ENCODE data around the gene TP53BP2. TPM values are rescaled to one million over a fixed set of nuclear protein-coding genes. Genes with fewer than 3 reads are reported as not detected.

Gene TP53BP2
- total RNA-seq, 1 donor from 2014 or later: 44.1 TPM

GRCh38 chr1:223776075-223776814, 69.5 kb downstream of the TP53BP2 start:
- intact Hi-C loops (cut with DNase I): no loop called here
- no peak for DNase-seq (ENCODE audit: low spot score)
- ATAC-seq: no peak

GRCh38 chr1:223775711-223776074, 70.1 kb downstream of the TP53BP2 start:
- intact Hi-C loops (cut with DNase I): no loop called here
- DNase-seq (ENCODE audit: low spot score) (no peak), ATAC-seq (no peak)

GRCh38 chr1:223775054-223775453, 70.7 kb downstream of the TP53BP2 start:
- intact Hi-C loops (cut with DNase I): no loop called here
- ATAC-seq: peak; percentile 28
- DNase-seq (ENCODE audit: low spot score): no peak

- DNase-seq (ENCODE audit: low spot score) (no peak), ATAC-seq (no peak)
These were observed 71.5 kb downstream of the TP53BP2 start for GRCh38 chr1:223774134-223774814.

GRCh38 chr1:223772771-223773160, 73.0 kb downstream of the TP53BP2 start:
- intact Hi-C loops (cut with DNase I): no loop called here
- no peak for DNase-seq (ENCODE audit: low spot score)

More at GRCh38 chr1:223774134-223774814, 71.5 kb downstream of the TP53BP2 start:
- intact Hi-C loops (cut with DNase I): no loop called here

GRCh38 chr1:223771814-223772770, 73.7 kb downstream of the TP53BP2 start:
- ATAC-seq (peak; percentile 88), DNase-seq (ENCODE audit: low spot score) (no peak)

More at GRCh38 chr1:223772771-223773160, 73.0 kb downstream of the TP53BP2 start:
- ATAC-seq: no peak

GRCh38 chr1:223771469-223771813, 74.3 kb downstream of the TP53BP2 start:
- peak; percentile 38 for ATAC-seq
- intact Hi-C loops (cut with DNase I): no loop called here
- DNase-seq (ENCODE audit: low spot score): no peak

More at GRCh38 chr1:223771814-223772770, 73.7 kb downstream of the TP53BP2 start:
- intact Hi-C loops (cut with DNase I): no loop called here

- DNase-seq (ENCODE audit: low spot score) (no peak), ATAC-seq (no peak)
- intact Hi-C loops (cut with DNase I): no loop called here
These were observed 75.0 kb downstream of the TP53BP2 start for GRCh38 chr1:223770621-223771315.

- ATAC-seq: peak; percentile 5
- no peak for DNase-seq (ENCODE audit: low spot score)
- intact Hi-C loops (cut with DNase I): no loop called here
These were observed 79.9 kb downstream of the TP53BP2 start for GRCh38 chr1:223765719-223766340.

- ATAC-seq: peak; percentile 97
- DNase-seq (ENCODE audit: low spot score): peak; percentile 74
- intact Hi-C loops (cut with DNase I): no loop called here
These were observed 80.6 kb downstream of the TP53BP2 start for GRCh38 chr1:223765036-223765718.

GRCh38 chr1:223763881-223764280, 81.9 kb downstream of the TP53BP2 start:
- intact Hi-C loops (cut with DNase I): no loop called here
- ATAC-seq (no peak), DNase-seq (ENCODE audit: low spot score) (peak; percentile 53)

GRCh38 chr1:223763251-223763650, 82.5 kb downstream of the TP53BP2 start:
- no peak for ATAC-seq
- intact Hi-C loops (cut with DNase I): no loop called here

GRCh38 chr1:223761411-223761810, 84.3 kb downstream of the TP53BP2 start:
- intact Hi-C loops (cut with DNase I): no loop called here
- no peak for ATAC-seq
- no peak for DNase-seq (ENCODE audit: low spot score)

More at GRCh38 chr1:223763251-223763650, 82.5 kb downstream of the TP53BP2 start:
- DNase-seq (ENCODE audit: low spot score): no peak

- intact Hi-C loops (cut with DNase I): no loop called here
- DNase-seq (ENCODE audit: low spot score) (peak; percentile 15), ATAC-seq (no peak)
These were observed 84.9 kb downstream of the TP53BP2 start for GRCh38 chr1:223760833-223761232.

- intact Hi-C loops (cut with DNase I): no loop called here
- DNase-seq (ENCODE audit: low spot score) (no peak), ATAC-seq (no peak)
These were observed 86.5 kb downstream of the TP53BP2 start for GRCh38 chr1:223759273-223759672.

GRCh38 chr1:223758734-223759133, 87.0 kb downstream of the TP53BP2 start:
- intact Hi-C loops (cut with DNase I): no loop called here
- DNase-seq (ENCODE audit: low spot score): no peak
- ATAC-seq: no peak

- ATAC-seq (no peak), DNase-seq (ENCODE audit: low spot score) (no peak)
- intact Hi-C loops (cut with DNase I): no loop called here
These were observed 88.7 kb downstream of the TP53BP2 start for GRCh38 chr1:223756806-223757700.

All from sciatic nerve (tissue), 2 donors.